GF-D8 (cell line): ENCODE measurements around the gene F12.
"Not testable (repeated sequence)": the region's sequence is repeated elsewhere in the genome, so short reads cannot be mapped to it uniquely, and the experiment has no call there.

Source experiments
- DNase-seq: peaks from one replicate; lab custom pipeline; 2025; lab: John Stamatoyannopoulos, UW

F12 gene

GRCh38 chr5:177432143-177432838 lies 22.9 kb upstream of the F12 start:
- DNase-seq: no peak

GRCh38 chr5:177431317-177432142 lies 22.2 kb upstream of the F12 start:
- DNase-seq: peak; percentile 86

GRCh38 chr5:177430972-177431316 lies 21.6 kb upstream of the F12 start:
- DNase-seq: no peak

GRCh38 chr5:177430140-177430951 lies 21.0 kb upstream of the F12 start:
- DNase-seq: no peak

GRCh38 chr5:177429248-177430040 lies 20.1 kb upstream of the F12 start:
- DNase-seq: peak; percentile 97

GRCh38 chr5:177428574-177429217 lies 19.3 kb upstream of the F12 start:
- peak; percentile 33 for DNase-seq

GRCh38 chr5:177427919-177428573 lies 18.7 kb upstream of the F12 start:
- peak; percentile 20 for DNase-seq

GRCh38 chr5:177427211-177427822 lies 18.0 kb upstream of the F12 start:
- DNase-seq: peak; percentile 15

- peak; percentile 14 for DNase-seq
These were observed 17.3 kb upstream of the F12 start, which contains the start of gene GRK6 for GRCh38 chr5:177426566-177427210. TSS of gene GRK6 (plus strand) at chr5:177426676. CDS start at chr5:177426846, 170 bp downstream.

- DNase-seq: peak; percentile 99
These were observed 16.6 kb upstream of the F12 start for GRCh38 chr5:177425801-177426565.

- no peak for DNase-seq
These were observed 15.9 kb upstream of the F12 start for GRCh38 chr5:177425196-177425800.

- DNase-seq: no peak
These were observed 14.3 kb upstream of the F12 start for GRCh38 chr5:177423671-177424070.

GRCh38 chr5:177421062-177421798 lies 11.9 kb upstream of the F12 start:
- DNase-seq: no peak

- not testable (repeated sequence) for DNase-seq
These were observed 11.1 kb upstream of the F12 start for GRCh38 chr5:177420472-177420871.

- DNase-seq: no peak
These were observed 9.7 kb upstream of the F12 start for GRCh38 chr5:177419046-177419445.

GRCh38 chr5:177417081-177417480 lies 7.7 kb upstream of the F12 start:
- DNase-seq: not testable (repeated sequence)

GRCh38 chr5:177414481-177414880 lies 5.1 kb upstream of the F12 start:
- no peak for DNase-seq
